ENCODE data around the gene RCVRN.

Gene RCVRN

DNA sequence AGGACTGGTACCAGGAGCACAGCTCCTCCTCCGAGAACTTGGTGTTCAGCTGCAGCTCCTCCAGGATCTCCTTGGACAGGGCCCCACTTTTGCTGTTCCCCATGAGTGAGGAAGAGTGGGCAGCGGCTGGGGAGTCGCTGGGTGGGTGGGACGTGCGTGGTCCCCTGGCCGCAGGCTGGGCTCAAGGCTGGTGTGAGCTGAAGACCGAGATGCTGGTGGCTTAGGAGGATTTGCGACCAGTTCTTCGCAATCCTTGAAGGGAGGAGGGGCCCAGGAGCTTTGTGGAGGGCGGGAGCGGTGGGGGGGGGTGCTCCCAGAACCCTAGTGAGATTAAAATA, at the start of gene RCVRN:
Gene RCVRN (minus strand): TSS at position 194 of the 338 bp plus-strand sequence. CDS start 91 bp downstream, at position 103.
- DNase-seq: no peak

DNA sequence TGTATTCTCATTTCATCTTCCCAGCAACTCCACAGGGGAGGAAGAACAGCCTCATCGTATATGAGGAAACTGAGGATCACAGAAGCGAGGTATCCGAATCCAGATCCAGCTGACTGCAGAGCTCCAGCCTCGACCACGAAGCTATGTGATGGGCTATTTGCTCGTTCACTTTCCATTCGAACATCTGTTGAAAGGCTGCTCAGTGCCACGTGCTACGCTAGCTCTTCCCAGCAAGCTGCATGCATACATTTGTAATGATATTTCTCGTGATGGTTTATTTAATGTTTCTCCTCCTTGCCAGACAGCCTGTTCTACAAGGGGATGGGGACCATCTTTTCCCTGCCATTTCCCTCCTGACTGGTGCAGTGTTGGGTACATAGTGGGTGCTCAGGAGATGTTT, 48.4 kb upstream of the RCVRN start:
- DNase-seq: no peak

DNA sequence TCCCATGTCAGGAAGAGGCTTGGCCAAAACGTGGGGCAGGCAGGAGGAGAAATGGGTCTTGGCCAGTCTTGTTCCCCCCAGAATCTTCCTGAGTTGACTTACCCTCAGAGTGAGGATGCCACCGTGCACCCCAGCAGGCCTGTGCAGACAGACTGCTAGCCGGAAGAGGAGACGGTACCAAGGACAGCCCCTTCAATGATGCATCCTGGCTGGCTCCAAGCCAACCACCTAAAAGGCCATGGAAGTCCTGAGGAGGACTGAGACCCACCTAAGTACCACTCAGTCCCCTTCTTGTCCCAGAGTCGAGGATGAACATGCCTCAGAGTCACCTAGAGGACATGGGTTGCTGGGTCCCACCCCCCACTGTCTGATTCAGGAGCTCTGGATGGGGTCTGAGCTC, 46.7 kb upstream of the RCVRN start:
- no peak for DNase-seq

DNA sequence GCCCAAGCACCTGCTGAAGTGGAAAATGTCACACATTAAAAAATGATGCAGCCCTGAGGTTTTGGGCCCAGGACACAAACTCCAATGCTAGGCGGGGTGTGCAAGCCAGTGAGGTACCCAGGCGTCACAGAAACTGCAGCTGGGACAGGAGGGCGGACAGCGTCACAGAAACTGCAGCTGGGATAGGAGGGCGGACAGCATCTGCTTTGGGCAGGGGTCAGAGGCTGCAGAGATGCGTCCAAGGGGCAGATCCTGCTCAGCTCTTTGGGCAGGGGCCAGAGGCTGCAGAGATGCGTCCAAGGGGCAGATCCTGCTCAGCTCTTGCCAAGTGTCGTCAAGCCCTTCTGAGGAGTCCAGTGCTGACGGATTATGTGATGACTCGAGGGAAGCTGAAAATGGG, 43.9 kb upstream of the RCVRN start:
- DNase-seq: no peak

DNA sequence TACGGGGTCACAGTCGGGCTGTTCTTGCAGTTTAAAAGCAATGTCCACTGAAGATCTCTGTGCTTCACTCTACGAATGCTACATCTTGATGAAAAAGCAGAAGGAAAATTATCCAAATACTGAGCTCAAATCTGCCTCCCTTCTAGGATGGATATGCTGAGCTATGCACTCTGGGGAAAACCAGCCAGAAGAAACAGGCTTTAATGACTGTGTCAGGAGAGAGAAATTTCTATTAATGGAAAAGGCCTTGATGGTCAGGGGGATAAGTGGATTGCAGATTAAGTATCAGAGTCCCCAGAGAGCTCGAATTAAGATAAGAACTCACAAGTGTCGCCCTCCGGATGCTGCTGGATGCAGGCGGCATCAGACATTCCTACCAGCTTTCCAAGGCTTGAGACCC, 39.6 kb upstream of the RCVRN start:
- no peak for DNase-seq

DNA sequence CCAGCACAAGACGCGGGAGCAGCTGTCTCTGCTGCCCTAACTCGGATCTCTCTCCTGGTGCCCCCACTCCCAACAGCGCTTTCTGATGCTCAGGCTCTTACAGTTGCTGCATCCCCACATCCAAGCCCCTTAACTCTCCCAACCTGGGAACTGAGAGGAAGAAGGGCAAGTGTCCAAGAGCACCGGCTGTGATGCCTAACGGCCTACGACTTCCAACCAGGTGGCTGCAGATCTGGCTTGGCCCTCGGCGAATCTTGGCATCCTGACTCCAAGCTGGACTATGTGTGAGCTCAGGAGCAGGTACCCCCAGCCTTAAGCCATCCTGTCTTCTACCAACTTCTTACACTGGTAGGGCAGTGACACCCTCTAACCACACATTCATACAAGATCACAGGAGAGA, 38.3 kb upstream of the RCVRN start:
- no peak for DNase-seq

DNA sequence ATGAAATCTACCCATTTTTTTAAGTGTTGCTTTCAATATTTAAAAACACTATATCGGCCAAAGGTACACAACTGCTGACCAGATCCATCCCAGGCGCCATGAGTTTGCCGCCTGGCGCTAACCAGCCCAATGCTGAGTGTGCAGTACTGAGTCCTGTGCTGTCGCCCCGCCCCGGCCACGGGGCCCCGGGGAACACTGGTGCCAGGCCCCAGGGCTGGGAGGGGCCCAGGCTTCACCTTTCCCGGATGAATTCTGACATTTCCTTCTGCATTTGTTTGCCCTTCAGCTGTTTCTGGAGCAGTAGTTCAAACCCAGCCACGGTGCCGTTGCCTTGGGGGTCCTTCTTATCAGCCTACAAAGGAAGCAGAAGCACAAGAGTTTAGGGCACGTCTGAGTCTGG, 37.8 kb upstream of the RCVRN start:
- DNase-seq: no peak

DNA sequence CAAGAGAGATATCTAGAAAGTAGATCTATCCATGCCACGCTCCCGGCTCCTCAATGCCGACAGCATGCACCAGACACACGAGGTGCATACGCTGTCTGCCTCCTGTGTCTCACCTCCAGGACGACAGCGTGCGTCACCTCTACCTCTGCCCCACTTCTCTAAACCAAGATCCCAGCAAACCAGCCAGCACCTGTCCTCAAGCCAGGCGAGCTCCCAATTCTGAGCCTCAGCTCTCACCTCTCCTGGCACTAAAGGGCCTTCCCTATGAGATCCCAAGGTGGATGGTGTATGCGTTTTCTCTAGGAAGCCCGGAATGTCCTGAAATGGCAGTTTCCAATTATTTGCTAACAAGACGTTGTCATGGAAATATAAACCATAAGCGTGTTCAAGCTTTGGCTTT, 36.2 kb upstream of the RCVRN start:
- no peak for DNase-seq

DNA sequence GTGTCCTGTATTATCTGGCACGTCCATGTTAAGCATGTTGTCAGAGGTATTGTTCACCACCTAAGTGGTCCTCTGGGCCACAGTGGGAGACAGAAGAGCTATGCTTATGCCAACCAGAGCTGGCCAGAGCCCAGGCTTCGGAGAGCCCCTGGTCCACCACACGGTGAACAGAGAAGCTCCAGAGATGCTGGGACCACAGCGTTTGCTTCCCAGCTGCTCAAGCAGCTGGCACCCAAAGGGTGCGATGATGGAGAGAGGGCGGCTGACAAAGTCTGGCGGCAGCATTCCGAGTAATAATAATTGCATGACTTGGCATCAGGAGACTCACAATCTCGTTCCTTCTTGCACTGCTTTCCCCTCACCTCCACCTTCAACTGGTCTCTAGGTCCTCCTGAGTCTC, 35.8 kb upstream of the RCVRN start:
- DNase-seq: no peak

DNA sequence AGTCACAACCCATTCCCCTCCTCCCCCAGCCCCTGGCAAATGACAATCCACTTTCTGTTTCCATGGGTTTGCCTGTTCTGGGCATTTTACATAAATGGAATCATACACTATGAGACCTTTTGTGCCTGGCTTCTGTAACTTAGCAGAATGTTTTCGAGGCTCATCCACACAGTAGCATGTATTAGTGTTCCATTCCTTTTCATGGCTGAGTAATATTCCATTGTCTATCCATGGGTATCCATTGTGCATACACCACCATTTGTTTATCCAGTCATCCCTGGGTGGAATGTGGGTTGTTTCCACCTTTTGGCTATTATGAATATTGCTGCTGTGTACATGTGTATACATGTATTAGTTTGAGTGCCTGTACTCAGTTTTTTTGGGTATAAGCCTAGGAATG, 33.7 kb upstream of the RCVRN start:
- no peak for DNase-seq

DNA sequence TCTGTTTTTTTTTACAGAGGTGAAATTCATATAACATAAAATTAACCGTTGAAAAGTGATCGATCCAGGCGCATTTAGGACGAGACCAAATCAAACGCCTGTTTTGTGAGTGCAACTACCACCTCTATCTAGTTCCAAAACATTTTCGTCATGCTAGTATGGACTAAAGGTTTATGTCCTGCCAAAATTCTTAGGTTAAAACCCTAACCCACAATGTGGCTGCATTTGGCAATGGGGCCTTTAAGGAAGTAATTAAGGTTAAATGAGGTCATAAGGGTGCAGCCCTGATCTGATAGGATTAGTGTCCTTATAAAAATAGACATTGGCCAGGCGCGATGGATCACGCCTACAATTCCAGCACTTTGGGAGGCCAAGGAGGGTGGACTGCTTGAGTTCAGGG, 32.8 kb upstream of the RCVRN start:
- DNase-seq: no peak

DNA sequence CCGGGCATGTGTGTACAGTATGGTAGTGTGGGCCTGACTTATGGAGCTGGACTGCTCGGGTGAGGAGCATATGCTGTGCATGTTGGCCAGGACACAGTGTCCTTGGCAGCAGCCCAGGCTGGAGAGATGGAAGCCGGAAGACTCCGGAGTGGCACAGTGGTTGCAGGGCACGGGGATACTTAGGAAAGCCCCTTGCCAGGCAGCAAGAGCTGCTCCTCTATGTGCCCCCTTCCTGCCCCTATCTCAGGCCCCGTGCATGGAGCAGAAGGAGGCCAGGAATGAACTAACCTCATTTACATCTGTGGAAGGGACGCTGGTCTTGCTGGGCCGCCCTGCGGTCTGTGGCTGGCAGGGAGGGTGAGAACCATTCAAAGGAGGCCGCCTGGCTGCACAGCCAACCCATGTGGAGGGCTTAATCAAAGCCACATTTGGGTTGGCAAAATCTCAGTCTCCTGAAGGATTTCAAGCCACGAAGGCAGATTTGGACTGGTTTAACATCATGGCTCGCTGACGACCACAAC, 32.2 kb upstream of the RCVRN start:
- DNase-seq: no peak

DNA sequence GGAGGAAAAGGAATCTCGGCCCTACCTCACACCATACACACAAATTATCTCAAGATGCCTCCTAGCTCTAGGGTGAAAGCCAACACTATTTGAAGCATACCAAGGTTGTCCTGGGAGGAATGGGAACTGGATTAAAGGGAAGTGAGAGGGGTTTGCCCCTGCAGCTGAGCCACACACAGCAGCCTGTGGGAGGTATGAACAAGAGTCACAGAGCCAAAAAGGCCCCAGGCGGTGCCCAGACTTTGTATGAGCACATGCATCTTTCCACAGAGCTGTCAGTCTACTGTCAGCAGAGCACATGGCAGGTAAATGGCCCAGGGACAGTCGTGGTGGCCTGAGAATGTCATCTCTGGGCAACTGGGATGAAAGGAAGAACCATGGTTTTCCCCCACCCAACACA, 31.0 kb upstream of the RCVRN start:
- DNase-seq: no peak

DNA sequence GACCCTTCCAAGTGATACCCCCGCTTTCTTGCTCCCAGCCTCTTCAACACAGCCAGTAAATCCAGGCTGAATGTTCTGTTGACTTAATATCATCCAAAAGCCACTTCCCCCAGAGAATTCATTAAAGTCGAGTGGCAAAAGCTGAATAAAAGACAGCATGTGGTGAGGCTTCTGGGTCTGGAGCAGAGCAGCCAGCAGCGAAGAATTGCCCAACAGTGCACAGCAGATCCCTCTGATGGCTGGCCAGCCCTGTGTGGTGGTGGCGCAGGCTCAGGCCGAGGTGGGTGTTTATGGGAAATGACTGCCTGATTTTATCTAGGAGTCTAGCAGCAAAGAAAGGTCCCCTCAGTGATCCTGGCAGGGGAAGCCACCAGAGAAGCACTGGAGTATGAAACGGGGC, 30.3 kb upstream of the RCVRN start:
- DNase-seq: no peak

DNA sequence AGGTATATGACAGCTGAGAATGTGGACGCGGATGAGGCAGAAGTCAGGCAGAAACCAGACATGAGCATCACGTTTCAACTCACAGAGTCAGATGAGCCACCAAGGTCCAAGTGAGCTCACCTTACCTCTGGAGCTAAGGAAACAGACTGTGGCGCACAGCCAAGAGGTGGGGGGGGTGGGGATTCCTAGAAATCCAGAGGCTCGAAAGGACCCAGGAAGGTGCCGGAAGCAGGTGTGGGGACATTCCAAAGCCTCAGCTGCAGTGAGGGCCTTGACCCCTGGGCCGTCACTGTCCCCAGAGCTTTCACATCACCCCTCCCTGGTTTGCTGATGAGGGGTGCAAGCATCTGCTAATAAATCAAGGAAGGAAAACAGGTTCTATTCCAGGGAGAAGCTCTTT, 29.3 kb upstream of the RCVRN start:
- no peak for DNase-seq

DNA sequence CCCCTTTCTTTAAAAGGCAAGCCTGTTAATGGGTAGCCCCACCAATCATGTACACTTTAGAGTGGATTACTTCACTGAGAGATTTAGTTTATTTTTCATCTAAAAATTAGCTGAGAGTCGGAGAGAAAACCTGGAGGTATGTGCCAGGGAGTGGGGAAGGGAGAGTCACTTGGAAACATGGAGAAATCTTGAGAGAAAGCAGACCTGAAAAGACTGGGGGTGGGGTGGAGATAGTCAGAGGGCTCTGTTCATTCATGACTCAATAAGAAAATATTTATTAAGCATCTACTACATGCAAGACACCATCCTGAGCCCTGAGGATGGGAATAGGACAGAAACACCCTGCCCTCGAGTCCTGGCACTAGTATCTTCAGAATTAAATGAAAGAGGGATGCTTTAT, 27.4 kb upstream of the RCVRN start:
- DNase-seq: no peak

DNA sequence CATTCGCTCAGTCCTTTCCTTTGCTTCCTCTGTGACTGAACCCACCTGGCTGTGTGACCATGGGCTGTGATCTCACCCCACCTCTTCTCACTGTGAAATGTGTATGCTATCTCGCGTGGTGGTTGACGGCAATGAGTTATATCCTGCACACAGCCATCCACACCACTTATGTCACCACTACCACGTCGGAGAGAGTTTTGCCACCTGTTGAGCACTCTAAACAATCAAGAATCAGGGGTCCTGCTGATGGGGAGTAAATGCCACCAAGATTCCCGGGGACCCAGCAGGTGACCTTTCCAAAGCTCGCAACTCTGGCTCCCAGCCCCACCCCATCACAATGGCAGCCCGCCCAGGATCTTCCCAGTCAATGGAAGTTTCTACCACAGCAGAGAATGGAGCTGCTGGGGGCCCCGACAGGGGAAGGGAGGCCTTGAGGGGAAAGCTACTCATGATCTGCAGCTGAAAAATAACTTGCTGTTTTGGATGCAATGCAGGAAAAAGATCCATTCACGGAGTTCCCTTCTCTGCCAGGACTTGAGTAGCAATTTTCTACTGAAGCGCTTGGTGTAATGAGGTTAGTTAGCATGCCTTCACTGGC, 26.2 kb upstream of the RCVRN start:
- no peak for DNase-seq

DNA sequence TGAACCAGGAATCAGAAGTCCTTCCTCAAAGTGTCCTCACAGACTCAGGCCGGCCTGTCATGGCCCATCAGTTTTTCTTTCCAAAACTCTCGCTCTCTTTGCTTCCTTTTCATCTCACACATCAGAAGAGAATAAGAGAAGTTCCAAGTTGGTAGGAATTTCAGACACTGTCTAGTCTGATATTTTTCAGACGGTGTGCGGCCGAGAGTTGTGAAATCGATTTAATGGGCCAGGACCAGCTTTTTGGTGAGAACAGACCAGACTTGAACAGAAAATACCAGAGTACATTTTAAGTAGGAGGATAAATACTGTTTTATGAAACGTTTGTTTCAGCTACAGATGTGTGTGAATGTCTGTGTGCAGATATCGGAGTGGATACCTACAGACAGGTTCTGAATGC, 24.8 kb upstream of the RCVRN start:
- no peak for DNase-seq

DNA sequence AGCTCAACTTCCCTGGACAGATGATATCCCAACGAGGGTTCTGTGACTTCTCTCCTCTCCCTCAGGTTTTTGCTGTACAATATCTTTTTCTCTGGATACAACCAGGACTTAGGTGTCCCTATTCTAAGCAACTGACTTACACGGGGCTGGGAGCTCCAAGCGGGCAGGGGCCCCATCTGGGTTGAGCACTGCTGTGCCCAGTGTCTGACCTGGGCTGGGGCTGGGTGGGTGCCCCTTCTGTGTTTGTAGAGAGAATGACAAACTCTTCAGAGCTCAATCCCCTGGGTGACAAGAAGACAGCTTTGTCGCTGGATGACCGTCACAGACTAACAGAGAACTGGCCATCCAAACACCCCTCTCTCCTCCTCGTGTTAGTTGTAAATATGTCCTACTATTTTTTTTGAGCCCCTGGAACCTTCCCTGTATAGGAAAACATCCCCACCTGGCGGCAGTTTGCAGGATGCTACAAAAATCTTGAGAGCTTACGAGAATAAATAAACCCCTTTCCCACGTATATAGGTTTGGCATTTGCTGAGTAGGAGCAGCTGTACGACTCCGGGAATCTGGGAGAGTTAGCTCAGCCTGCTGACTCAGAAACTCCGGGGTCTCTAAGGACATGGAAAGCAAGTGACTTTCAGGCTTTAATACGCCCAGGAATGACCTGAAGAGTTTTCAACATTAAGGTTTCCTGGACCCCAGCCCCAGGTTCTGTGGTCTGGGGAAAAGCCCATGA, 23.7 kb upstream of the RCVRN start:
- DNase-seq: no peak

DNA sequence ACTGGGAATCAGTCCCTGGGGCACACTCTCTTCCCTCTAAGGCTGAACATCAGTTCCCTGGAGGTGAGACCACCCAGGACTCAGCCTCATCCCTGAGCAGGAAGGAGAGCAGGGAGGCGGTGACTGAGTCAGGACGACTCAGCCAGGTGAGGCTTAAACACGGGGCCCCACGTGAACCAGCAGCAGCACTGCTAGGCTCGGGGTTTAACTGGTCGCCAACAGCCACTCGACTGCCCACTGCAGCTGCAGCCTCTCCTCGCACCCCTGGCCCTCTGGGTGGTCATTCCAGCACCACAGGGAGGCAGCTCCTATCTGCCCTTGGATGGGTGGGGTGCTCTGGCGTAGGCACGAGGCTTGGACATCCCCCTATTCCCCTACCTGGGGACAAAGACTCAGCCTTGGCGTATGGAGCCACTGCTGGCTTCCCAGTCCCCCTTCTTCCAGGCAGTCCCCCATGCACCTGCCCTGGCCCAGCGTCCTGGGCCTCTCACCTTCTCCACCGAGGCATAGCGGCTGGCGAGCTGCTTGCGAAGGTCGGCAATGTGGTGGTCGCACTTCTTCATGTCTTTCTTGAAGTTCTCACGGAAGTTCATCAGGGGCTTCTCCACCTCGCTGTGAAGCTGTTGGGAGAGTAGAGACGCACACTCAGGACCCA, 21.2 kb upstream of the RCVRN start:
- no peak for DNase-seq

DNA sequence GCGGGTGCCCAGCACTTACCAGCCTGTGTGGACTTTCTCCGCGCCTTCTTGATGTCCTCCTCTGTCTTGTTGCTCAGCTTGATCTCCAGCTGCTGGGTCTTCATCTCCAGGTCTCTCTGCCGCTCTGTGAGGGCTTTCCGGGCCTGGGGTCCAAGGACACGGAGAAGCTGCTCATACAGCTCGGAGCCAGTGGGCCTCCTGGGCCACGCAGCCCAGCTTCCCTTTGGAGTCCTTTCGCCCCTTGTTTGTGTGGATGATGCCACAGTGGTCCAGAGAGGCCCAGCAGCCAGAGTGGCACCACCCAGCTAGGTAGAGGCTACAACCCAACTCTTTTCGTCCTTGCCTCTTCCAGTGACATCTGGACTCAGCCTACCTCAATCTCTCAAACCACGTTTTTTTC, 20.4 kb upstream of the RCVRN start:
- no peak for DNase-seq

DNA sequence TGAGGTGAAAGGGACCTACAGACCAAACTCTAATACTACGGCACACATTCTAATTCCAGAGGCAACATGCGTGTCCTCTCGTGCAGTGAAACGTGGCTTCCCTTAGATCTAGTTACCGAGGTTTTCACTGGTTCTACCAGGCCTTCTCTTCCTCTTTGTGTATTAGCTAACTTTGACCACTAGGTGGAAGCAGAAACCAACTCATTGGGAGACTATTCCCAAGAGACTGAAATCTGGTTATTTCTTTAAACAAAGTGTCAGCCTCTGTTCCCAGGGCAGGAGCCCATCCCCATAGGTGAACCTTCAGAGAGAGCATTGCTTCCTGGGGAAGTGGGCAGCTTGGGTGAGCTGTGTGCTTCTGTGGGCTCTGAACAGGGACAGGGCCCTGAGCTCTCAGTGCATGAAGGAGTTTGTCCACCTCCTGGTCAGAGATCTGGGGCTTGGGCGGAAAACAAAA, 19.7 kb upstream of the RCVRN start:
- DNase-seq: peak; percentile 6

DNA sequence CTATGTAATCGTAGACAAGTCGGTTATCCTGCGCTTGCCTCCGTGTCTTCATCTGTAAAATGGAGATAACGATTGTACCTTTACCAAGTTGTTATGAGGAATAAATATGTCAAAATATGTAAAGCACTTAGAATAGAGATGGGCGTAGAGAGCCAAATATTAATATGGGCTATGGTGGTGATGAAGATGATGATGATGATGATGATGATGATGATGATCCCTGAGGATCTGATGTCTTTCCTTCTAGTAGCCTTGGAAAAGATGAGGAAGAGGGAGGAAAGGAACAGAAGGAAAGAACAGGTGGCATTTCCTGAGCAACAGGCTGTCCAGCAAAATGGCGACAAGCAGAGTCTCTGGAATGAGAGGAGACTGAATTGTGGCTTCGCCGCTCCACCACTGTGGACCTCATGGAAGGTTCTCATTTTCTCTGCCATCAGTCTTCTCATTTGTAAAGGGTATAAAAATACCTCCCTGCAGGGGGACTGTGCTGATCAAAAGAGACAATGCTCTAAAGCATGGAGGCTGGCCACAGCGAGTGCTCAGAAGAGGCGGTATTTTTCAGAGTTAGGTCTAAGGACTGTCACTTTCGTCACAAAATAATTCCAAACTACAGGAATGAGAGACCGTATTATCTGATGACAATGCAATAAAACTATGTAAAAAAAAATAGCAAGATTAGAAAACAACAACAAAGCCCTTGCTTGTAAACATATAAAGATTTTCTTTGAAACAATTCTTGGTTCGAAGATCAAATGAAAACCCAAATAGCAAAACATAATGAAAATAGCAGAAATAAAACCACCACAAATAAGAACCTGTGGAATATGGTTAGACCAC, 17.2 kb upstream of the RCVRN start:
- DNase-seq: no peak
